Hepatocyte (in vitro differentiated cells): Measurements from ENCODE around the gene LIX1. TPM values are rescaled to one million over a fixed set of nuclear protein-coding genes. Genes with fewer than 3 reads are reported as not detected.

Experiments
- DNase-seq: peaks from one replicate; pipeline ENCODE4 v3.0.0-alpha.2; 2016; ENCODE audit warnings: low spot score
- H2AFZ ChIP-seq: fragments of 200-600 bp; sonication (generic); 2 replicates; pipeline ENCODE4 v1.6.0; 2016; ENCODE audit warnings: antibody characterized with exemption, mild to moderate bottlenecking
- H3K27ac ChIP-seq: fragments of 200-600 bp; sonication (generic); 2 replicates; pipeline ENCODE4 v1.5.1; 2016; ENCODE audit warnings: mild to moderate bottlenecking
- H3K27me3 ChIP-seq: fragments of 200-600 bp; sonication (generic); 2 replicates; pipeline ENCODE4 v1.6.1; 2016
- H3K36me3 ChIP-seq: fragments of 200-600 bp; sonication (generic); replicated peaks from 2 replicates; pipeline ENCODE4 v1.5.1; 2016; ENCODE audit warnings: low read depth; ENCODE audit not compliant: insufficient read depth
- H3K4me1 ChIP-seq: fragments of 200-600 bp; sonication (generic); 2 replicates; pipeline ENCODE4 v1.5.1; 2016; ENCODE audit warnings: mild to moderate bottlenecking, moderate library complexity; ENCODE audit not compliant: insufficient read depth
- H3K4me2 ChIP-seq: fragments of 200-600 bp; sonication (generic); 2 replicates; pipeline ENCODE4 v1.6.0; 2016
- H3K4me3 ChIP-seq: fragments of 200-600 bp; sonication (generic); 2 replicates; pipeline ENCODE4 v1.5.1; 2016; ENCODE audit warnings: mild to moderate bottlenecking
- H3K79me2 ChIP-seq: fragments of 200-600 bp; sonication (generic); 2 replicates; pipeline ENCODE4 v1.6.0; 2017; ENCODE audit warnings: mild to moderate bottlenecking
- H3K9me2 ChIP-seq: fragments of 200-600 bp; sonication (generic); replicated peaks from 2 replicates; pipeline ENCODE4 v1.6.0; 2017; ENCODE audit warnings: mild to moderate bottlenecking; ENCODE audit not compliant: insufficient read depth
- H3K9me3 ChIP-seq: fragments of 200-600 bp; sonication (generic); 2 replicates; pipeline ENCODE4 v1.5.1; 2016; ENCODE audit warnings: low read depth, mild to moderate bottlenecking
- H4K20me1 ChIP-seq: fragments of 200-600 bp; sonication (generic); 2 replicates; pipeline ENCODE4 v1.6.0; 2016; ENCODE audit warnings: mild to moderate bottlenecking; ENCODE audit not compliant: insufficient read depth, poor library complexity, severe bottlenecking
- CTCF ChIP-seq: fragments of 200-600 bp; sonication (generic); IDR thresholded peaks from 2 replicates; pipeline ENCODE4 v1.5.1; 2016; ENCODE audit warnings: antibody characterized with exemption, mild to moderate bottlenecking; ENCODE audit not compliant: poor library complexity
- EZH2 ChIP-seq: fragments of 200-600 bp; sonication (generic); IDR thresholded peaks from 2 replicates; pipeline ENCODE4 v1.6.1; 2016; ENCODE audit warnings: antibody characterized with exemption, mild to moderate bottlenecking, borderline replicate concordance
- EZH2phosphoT487 ChIP-seq: fragments of 200-600 bp; sonication (generic); IDR thresholded peaks from one replicate; pipeline ENCODE4 v1.6.1; 2018; ENCODE audit warnings: antibody characterized with exemption, mild to moderate bottlenecking, low read depth, moderate library complexity; ENCODE audit not compliant: unreplicated experiment, severe bottlenecking
- WGBS: methylation state at CpG from one replicate; pipeline ENCODE4 v1.1.6; 2016; ENCODE audit warnings: low lambda C conversion rate; ENCODE audit errors: missing lambda C conversion rate; 5-methylcytosine and 5-hydroxymethylcytosine counted together
- polyA plus RNA-seq: library from polyadenylated mRNA; unstranded; fragments of >200 nt; fragmentation: Nextera tagmentation; extraction: Ambion mirVana; gene quantifications from 2 replicates; pipeline ENCODE4 v1.2.1, GENCODE V29; 2016
- total RNA-seq: library from RNA; depleted of rRNA; stranded (reverse); fragments of >200 nt; gene quantifications from 2 replicates; pipeline ENCODE4 v1.2.3, GENCODE V29; 2014

The LIX1 gene
- total and polyA plus RNA-seq, 2 experiments from 2014 or later = 4.3 to 6.2 TPM

GRCh38 chr5:97070234-97070633 lies 72.2 kb downstream of the LIX1 start:
- no peak for DNase-seq
- Histone ChIP-seq H3K4me3 (no peak overlapping the region), H2AFZ (no peak overlapping the region), H3K27ac (no peak overlapping the region), H3K36me3 (no peaks in the 10 kb centered on the region), H4K20me1 (no peaks in the 10 kb centered on the region), H3K27me3 (no peaks in the 10 kb centered on the region), H3K79me2 (no peaks in the 10 kb centered on the region), H3K4me2 (no peak overlapping the region), H3K9me3 (no peaks in the 10 kb centered on the region), H3K4me1 (peaks cover 3% of the 10 kb centered on the region), H3K9me2 (no peaks in the 10 kb centered on the region)
- TF ChIP-seq EZH2phosphoT487 (no peak), CTCF (no peak)

GRCh38 chr5:97067296-97067850 lies 75.0 kb downstream of the LIX1 start:
- peak overlapping the region; percentile 1 for H3K27ac ChIP-seq
- no peaks in the 10 kb centered on the region for H3K36me3 ChIP-seq
- no peaks in the 10 kb centered on the region for H3K79me2 ChIP-seq
- no peaks in the 10 kb centered on the region for H3K27me3 ChIP-seq
- TF ChIP-seq EZH2phosphoT487 (no peak), CTCF (no peak), EZH2 (no peak)
- no peaks in the 10 kb centered on the region for H4K20me1 ChIP-seq
- no peaks in the 10 kb centered on the region for H3K9me2 ChIP-seq
- H2AFZ ChIP-seq = no peak overlapping the region
- H3K4me2 ChIP-seq = peak overlapping the region; percentile 17
- WGBS = 45% methylated on average over 4 of the region's 4 CpGs
- no peak for DNase-seq
- H3K4me3 ChIP-seq = no peak overlapping the region
- H3K9me3 ChIP-seq = no peaks in the 10 kb centered on the region
- H3K4me1 ChIP-seq = peaks cover 3% of the 10 kb centered on the region

GRCh38 chr5:97065475-97065874 lies 76.9 kb downstream of the LIX1 start:
- Histone ChIP-seq H3K36me3 (no peaks in the 10 kb centered on the region), H3K4me1 (peaks cover 3% of the 10 kb centered on the region), H3K4me3 (no peak overlapping the region), H3K4me2 (no peak overlapping the region), H2AFZ (no peak overlapping the region), H3K9me3 (no peaks in the 10 kb centered on the region), H3K9me2 (no peaks in the 10 kb centered on the region), H4K20me1 (no peaks in the 10 kb centered on the region), H3K79me2 (no peaks in the 10 kb centered on the region), H3K27me3 (no peaks in the 10 kb centered on the region), H3K27ac (no peak overlapping the region)
- WGBS = 47% methylated on average over 2 of the region's 2 CpGs
- DNase-seq = no peak
- TF ChIP-seq EZH2phosphoT487 (no peak), EZH2 (no peak), CTCF (no peak)

GRCh38 chr5:97063251-97063650 lies 79.2 kb downstream of the LIX1 start:
- TF ChIP-seq CTCF (no peak), EZH2 (no peak), EZH2phosphoT487 (no peak)
- Histone ChIP-seq H3K4me1 (peaks cover 3% of the 10 kb centered on the region), H3K4me2 (no peak overlapping the region), H2AFZ (no peak overlapping the region), H3K36me3 (no peaks in the 10 kb centered on the region), H4K20me1 (no peaks in the 10 kb centered on the region), H3K79me2 (no peaks in the 10 kb centered on the region), H3K27ac (no peak overlapping the region), H3K27me3 (no peaks in the 10 kb centered on the region), H3K9me3 (no peaks in the 10 kb centered on the region), H3K4me3 (no peak overlapping the region), H3K9me2 (no peaks in the 10 kb centered on the region)
- DNase-seq = no peak
- WGBS = 88% methylated on average over 1 of the region's 1 CpG
